ENCODE data around the gene ITPK1. TPM values are rescaled to one million over a fixed set of nuclear protein-coding genes. Genes with fewer than 3 reads are reported as not detected.

The ITPK1 gene
- total and polyA plus RNA-seq, 2 donors (not counting 3 experiments of a cell fraction or from before 2014, with no cell fraction given): 39.6 to 51.8 TPM

GRCh38 chr14:93026339-93026738 lies 89.4 kb downstream of the ITPK1 start:
- H3K4me2 ChIP-seq (ENCODE audit: insufficient read depth, low read length): no peak overlapping the region
- DNase-seq (ENCODE audit: low read depth, low spot score): no peak
- BruUV-seq (replicated peaks): no TSS peak
- intact Hi-C loops (cut with micrococcal nuclease) (no loop called here), dilution Hi-C loops (cut with MboI; ENCODE audit: extremely low pct_ligation_motif_present, low sequenced_read_pairs) (no loop called here)
- FAIRE-seq: no peak
- H3K4me1 ChIP-seq (ENCODE audit: control insufficient read depth, extremely low read depth, insufficient read depth, low read length): no peaks in the 10 kb centered on the region
- H3K27ac ChIP-seq (ENCODE audit: insufficient read depth, low read depth, low read length): no peak overlapping the region
- no peaks in the 10 kb centered on the region for H3K27me3 ChIP-seq (ENCODE audit: control insufficient read depth in 2 of 2, insufficient read depth in 2 of 2, low read length in 2 of 2)
- H3K9ac ChIP-seq (replicated peaks; ENCODE audit: extremely low read depth, insufficient read depth, low read length): no peak overlapping the region
- H3K9me1 ChIP-seq (replicated peaks; ENCODE audit: control insufficient read depth, extremely low read depth, insufficient read depth, low read length): no peaks in the 10 kb centered on the region
- ChIA-PET POLR2A (no interaction called here), CTCF (no interaction called here)
- TF ChIP-seq, protein P1, sequence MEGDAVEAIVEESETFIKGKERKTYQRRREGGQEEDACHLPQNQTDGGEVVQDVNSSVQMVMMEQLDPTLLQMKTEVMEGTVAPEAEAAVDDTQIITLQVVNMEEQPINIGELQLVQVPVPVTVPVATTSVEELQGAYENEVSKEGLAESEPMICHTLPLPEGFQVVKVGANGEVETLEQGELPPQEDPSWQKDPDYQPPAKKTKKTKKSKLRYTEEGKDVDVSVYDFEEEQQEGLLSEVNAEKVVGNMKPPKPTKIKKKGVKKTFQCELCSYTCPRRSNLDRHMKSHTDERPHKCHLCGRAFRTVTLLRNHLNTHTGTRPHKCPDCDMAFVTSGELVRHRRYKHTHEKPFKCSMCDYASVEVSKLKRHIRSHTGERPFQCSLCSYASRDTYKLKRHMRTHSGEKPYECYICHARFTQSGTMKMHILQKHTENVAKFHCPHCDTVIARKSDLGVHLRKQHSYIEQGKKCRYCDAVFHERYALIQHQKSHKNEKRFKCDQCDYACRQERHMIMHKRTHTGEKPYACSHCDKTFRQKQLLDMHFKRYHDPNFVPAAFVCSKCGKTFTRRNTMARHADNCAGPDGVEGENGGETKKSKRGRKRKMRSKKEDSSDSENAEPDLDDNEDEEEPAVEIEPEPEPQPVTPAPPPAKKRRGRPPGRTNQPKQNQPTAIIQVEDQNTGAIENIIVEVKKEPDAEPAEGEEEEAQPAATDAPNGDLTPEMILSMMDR (IDR thresholded peaks at IDR 0.05; ENCODE audit: extremely low read depth in 1 of 2, insufficient read depth in 1 of 2, low read depth in 1 of 2, low read length in 2 of 2): no peak
- TF ChIP-seq POLR2AphosphoS5 (IDR thresholded peaks at IDR 0.05; ENCODE audit: insufficient read depth, low read depth, low read length): no peak
- TF ChIP-seq JUN (IDR thresholded peaks at IDR 0.05; ENCODE audit: borderline replicate concordance, insufficient read depth, insufficient read length, low read depth): no peak
- TF ChIP-seq GATA2 (IDR thresholded peaks at IDR 0.05; ENCODE audit: insufficient read depth, insufficient read length, low read depth, low read length): no peak
- no peak for TF ChIP-seq FOS (IDR thresholded peaks at IDR 0.05; ENCODE audit: borderline replicate concordance, insufficient read depth, low read length)
- no peaks in the 10 kb centered on the region for H4K20me1 ChIP-seq (replicated peaks; ENCODE audit: control insufficient read depth, extremely low read depth, insufficient read depth, low read length)
- H3K36me3 ChIP-seq (ENCODE audit: control insufficient read depth in 2 of 2, extremely low read depth in 1 of 2, insufficient read depth in 2 of 2, low read length in 2 of 2): no peaks in the 10 kb centered on the region
- no peak overlapping the region for H2AFZ ChIP-seq (ENCODE audit: low read depth, low read length)
- no peaks in the 10 kb centered on the region for H3K9me3 ChIP-seq (replicated peaks; ENCODE audit: control insufficient read depth, insufficient read depth, low read length)
- H3K79me2 ChIP-seq (ENCODE audit: control insufficient read depth, insufficient read depth, low read length): no peaks in the 10 kb centered on the region
- no peak overlapping the region for H3K4me3 ChIP-seq (replicated peaks in 1 of 3; ENCODE audit: insufficient read depth in 1 of 3, low read depth in 1 of 3, low read length in 3 of 3)

GRCh38 chr14:93025055-93025454 lies 90.7 kb downstream of the ITPK1 start:
- H3K4me1 ChIP-seq (ENCODE audit: control insufficient read depth, extremely low read depth, insufficient read depth, low read length): no peaks in the 10 kb centered on the region
- POLR2A ChIA-PET: no interaction called here
- no TSS peak for BruUV-seq (replicated peaks)
- H3K79me2 ChIP-seq (ENCODE audit: control insufficient read depth, insufficient read depth, low read length): no peaks in the 10 kb centered on the region
- DNase-seq (ENCODE audit: low read depth, low spot score) (no peak), FAIRE-seq (no peak)
- H3K4me3 ChIP-seq (replicated peaks in 1 of 3; ENCODE audit: insufficient read depth in 1 of 3, low read depth in 1 of 3, low read length in 3 of 3): no peak overlapping the region
- TF ChIP-seq FOS (IDR thresholded peaks at IDR 0.05; ENCODE audit: borderline replicate concordance, insufficient read depth, low read length) (no peak), JUN (IDR thresholded peaks at IDR 0.05; ENCODE audit: borderline replicate concordance, insufficient read depth, insufficient read length, low read depth) (no peak), POLR2A (IDR thresholded peaks at IDR 0.05; ENCODE audit: low read depth, low read length) (no peak), POLR2AphosphoS5 (IDR thresholded peaks at IDR 0.05; ENCODE audit: insufficient read depth, low read depth, low read length) (no peak), GATA2 (IDR thresholded peaks at IDR 0.05; ENCODE audit: insufficient read depth, insufficient read length, low read depth, low read length) (no peak), MAX (IDR thresholded peaks at IDR 0.05; ENCODE audit: insufficient read depth, insufficient read length) (no peak), EZH2 (IDR thresholded peaks at IDR 0.05; ENCODE audit: borderline replicate concordance, low read depth, low read length, severe bottlenecking) (no peak), MYC (IDR thresholded peaks at IDR 0.05; ENCODE audit: low read depth, low read length) (no peak)
- TF ChIP-seq, protein P1 (IDR thresholded peaks at IDR 0.05; ENCODE audit: extremely low read depth in 1 of 2, insufficient read depth in 1 of 2, low read depth in 1 of 2, low read length in 2 of 2): no peak
- dilution Hi-C loops (cut with MboI; ENCODE audit: extremely low pct_ligation_motif_present, low sequenced_read_pairs): no loop called here
- H4K20me1 ChIP-seq (replicated peaks; ENCODE audit: control insufficient read depth, extremely low read depth, insufficient read depth, low read length): no peaks in the 10 kb centered on the region
- no peak overlapping the region for H2AFZ ChIP-seq (ENCODE audit: low read depth, low read length)
- no peak overlapping the region for H3K9ac ChIP-seq (replicated peaks; ENCODE audit: extremely low read depth, insufficient read depth, low read length)
- CTCF ChIA-PET: interaction anchor here (0.9 kb wide), 1 partner anchor 10 kb away, joined by 4 read pairs; no protein-coding TSS in a partner anchor
- H3K9me3 ChIP-seq (replicated peaks; ENCODE audit: control insufficient read depth, insufficient read depth, low read length): no peaks in the 10 kb centered on the region
- no peaks in the 10 kb centered on the region for H3K27me3 ChIP-seq (ENCODE audit: control insufficient read depth in 2 of 2, insufficient read depth in 2 of 2, low read length in 2 of 2)
- no peaks in the 10 kb centered on the region for H3K36me3 ChIP-seq (ENCODE audit: control insufficient read depth in 2 of 2, extremely low read depth in 1 of 2, insufficient read depth in 2 of 2, low read length in 2 of 2)
- H3K9me1 ChIP-seq (replicated peaks; ENCODE audit: control insufficient read depth, extremely low read depth, insufficient read depth, low read length): no peaks in the 10 kb centered on the region
- intact Hi-C loops (cut with micrococcal nuclease): no loop called here
- no peak overlapping the region for H3K27ac ChIP-seq (ENCODE audit: insufficient read depth, low read depth, low read length)
- H3K4me2 ChIP-seq (ENCODE audit: insufficient read depth, low read length): no peak overlapping the region
